Astrocyte (in vitro differentiated cells and primary cell): ENCODE data around the gene PARPBP. TPM values are rescaled to one million over a fixed set of nuclear protein-coding genes. Genes with fewer than 3 reads are reported as not detected.

Experiments
- DNase-seq: peaks from one replicate; pipeline ENCODE4 v3.0.0-alpha.2; 2010; ENCODE audit warnings: low read depth
- FAIRE-seq: peaks from 2 replicates; lab custom pipeline; 2011; peaks lifted over from hg19 to GRCh38; lab: Jason Lieb, UNC
- H2AFZ ChIP-seq: 2 replicates; pipeline ENCODE4 v1.6.0; 2012; ENCODE audit warnings: low read depth, low read length, inconsistent platforms
- H3K27ac ChIP-seq: 2 replicates; pipeline ENCODE4 v1.5.1; 2011; ENCODE audit warnings: low read depth, low read length, inconsistent platforms
- H3K27me3 ChIP-seq: 2 replicates; pipeline ENCODE4 v1.6.0; 2011; ENCODE audit warnings: low read length, inconsistent platforms; ENCODE audit not compliant: insufficient read depth
- H3K36me3 ChIP-seq: 2 replicates; pipeline ENCODE4 v1.5.1; 2011; ENCODE audit warnings: low read length, inconsistent platforms; ENCODE audit not compliant: insufficient read depth
- H3K4me1 ChIP-seq: 2 replicates; pipeline ENCODE4 v1.5.1; 2011; ENCODE audit warnings: low read length, inconsistent platforms; ENCODE audit not compliant: insufficient read depth
- H3K4me2 ChIP-seq: 2 replicates; pipeline ENCODE4 v1.6.0; 2012; ENCODE audit warnings: low read length, inconsistent platforms
- H3K4me3 ChIP-seq: 2 replicates; pipeline ENCODE4 v1.5.1; 2011; ENCODE audit warnings: low read depth, mild to moderate bottlenecking, low read length, inconsistent platforms; ENCODE audit not compliant: insufficient read depth
- H3K79me2 ChIP-seq: 2 replicates; pipeline ENCODE4 v1.6.0; 2012; ENCODE audit warnings: mild to moderate bottlenecking, low read length, inconsistent platforms; ENCODE audit not compliant: insufficient read depth
- H3K9ac ChIP-seq: 2 replicates; pipeline ENCODE4 v1.6.0; 2012; ENCODE audit warnings: mild to moderate bottlenecking, low read length, inconsistent platforms
- H3K9me3 ChIP-seq: 2 replicates; pipeline ENCODE4 v1.5.1; 2012; ENCODE audit warnings: low read depth, mild to moderate bottlenecking, low read length, inconsistent platforms; ENCODE audit not compliant: insufficient read depth
- H4K20me1 ChIP-seq: 2 replicates; pipeline ENCODE4 v1.6.0; 2012; ENCODE audit warnings: low read length, inconsistent platforms; ENCODE audit not compliant: insufficient read depth
- H3K27ac Mint-ChIP-seq: one replicate; pipeline ENCODE4 v1.8.0; 2021; ENCODE audit warnings: mild to moderate bottlenecking, mixed read lengths; ENCODE audit not compliant: unreplicated experiment
- H3K27me3 Mint-ChIP-seq: one replicate; pipeline ENCODE4 v1.8.0; 2021; ENCODE audit warnings: low read depth, mixed read lengths; ENCODE audit not compliant: unreplicated experiment
- H3K36me3 Mint-ChIP-seq: one replicate; pipeline ENCODE4 v1.8.0; 2021; ENCODE audit warnings: low read depth, mixed read lengths; ENCODE audit not compliant: unreplicated experiment
- H3K4me1 Mint-ChIP-seq: one replicate; pipeline ENCODE4 v1.8.0; 2021; ENCODE audit warnings: low read depth, mixed read lengths; ENCODE audit not compliant: unreplicated experiment
- H3K4me3 Mint-ChIP-seq: one replicate; pipeline ENCODE4 v1.8.0; 2021; ENCODE audit warnings: mild to moderate bottlenecking, moderate library complexity, mixed read lengths; ENCODE audit not compliant: unreplicated experiment
- H3K9me3 Mint-ChIP-seq: one replicate; pipeline ENCODE4 v1.8.0; 2021; ENCODE audit warnings: mild to moderate bottlenecking, mixed read lengths; ENCODE audit not compliant: unreplicated experiment
- EZH2 ChIP-seq: IDR thresholded peaks from 2 replicates; pipeline ENCODE4 v1.6.1; 2012; ENCODE audit warnings: mild to moderate bottlenecking, low read length, inconsistent platforms; ENCODE audit not compliant: insufficient read depth
- total RNA-seq: library from RNA; stranded (reverse); gene quantifications from 2 replicates; pipeline ENCODE4 v1.2.1, GENCODE V29; 2021
- TF ChIP-seq, protein P1 (sequence below): IDR thresholded peaks from 2 replicates; pipeline ENCODE4 v1.5.1; 2011; ENCODE audit warnings: low read depth, mild to moderate bottlenecking, inconsistent platforms, low read length, moderate library complexity; ENCODE audit not compliant: insufficient read depth

The PARPBP gene
- total RNA-seq, 1 donor from 2014 or later = 5.8 TPM

- H3K9ac ChIP-seq = no peak overlapping the region
- no peak overlapping the region for H2AFZ ChIP-seq
- H3K27ac Mint-ChIP-seq = no peak overlapping the region
- H3K4me1 Mint-ChIP-seq = peaks cover 4% of the 10 kb centered on the region
- no peak overlapping the region for H3K4me3 ChIP-seq
- H3K36me3 ChIP-seq = no peaks in the 10 kb centered on the region
- no peaks in the 10 kb centered on the region for H4K20me1 ChIP-seq
- H3K27ac ChIP-seq = no peak overlapping the region
- H3K9me3 ChIP-seq = no peaks in the 10 kb centered on the region
- DNase-seq = no peak
- no peak overlapping the region for H3K4me3 Mint-ChIP-seq
- FAIRE-seq = no peak
- no peak for TF ChIP-seq EZH2
- TF ChIP-seq, protein P1, sequence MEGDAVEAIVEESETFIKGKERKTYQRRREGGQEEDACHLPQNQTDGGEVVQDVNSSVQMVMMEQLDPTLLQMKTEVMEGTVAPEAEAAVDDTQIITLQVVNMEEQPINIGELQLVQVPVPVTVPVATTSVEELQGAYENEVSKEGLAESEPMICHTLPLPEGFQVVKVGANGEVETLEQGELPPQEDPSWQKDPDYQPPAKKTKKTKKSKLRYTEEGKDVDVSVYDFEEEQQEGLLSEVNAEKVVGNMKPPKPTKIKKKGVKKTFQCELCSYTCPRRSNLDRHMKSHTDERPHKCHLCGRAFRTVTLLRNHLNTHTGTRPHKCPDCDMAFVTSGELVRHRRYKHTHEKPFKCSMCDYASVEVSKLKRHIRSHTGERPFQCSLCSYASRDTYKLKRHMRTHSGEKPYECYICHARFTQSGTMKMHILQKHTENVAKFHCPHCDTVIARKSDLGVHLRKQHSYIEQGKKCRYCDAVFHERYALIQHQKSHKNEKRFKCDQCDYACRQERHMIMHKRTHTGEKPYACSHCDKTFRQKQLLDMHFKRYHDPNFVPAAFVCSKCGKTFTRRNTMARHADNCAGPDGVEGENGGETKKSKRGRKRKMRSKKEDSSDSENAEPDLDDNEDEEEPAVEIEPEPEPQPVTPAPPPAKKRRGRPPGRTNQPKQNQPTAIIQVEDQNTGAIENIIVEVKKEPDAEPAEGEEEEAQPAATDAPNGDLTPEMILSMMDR = no peak
- H3K9me3 Mint-ChIP-seq = no peaks in the 10 kb centered on the region
- no peaks in the 10 kb centered on the region for H3K4me1 ChIP-seq
- H3K4me2 ChIP-seq = no peak overlapping the region
- H3K36me3 Mint-ChIP-seq = no peaks in the 10 kb centered on the region
- no peaks in the 10 kb centered on the region for H3K27me3 Mint-ChIP-seq
- H3K27me3 ChIP-seq = no peaks in the 10 kb centered on the region
- no peaks in the 10 kb centered on the region for H3K79me2 ChIP-seq
These were observed 43.4 kb downstream of the PARPBP start for GRCh38 chr12:102163383-102163782.

DNA sequence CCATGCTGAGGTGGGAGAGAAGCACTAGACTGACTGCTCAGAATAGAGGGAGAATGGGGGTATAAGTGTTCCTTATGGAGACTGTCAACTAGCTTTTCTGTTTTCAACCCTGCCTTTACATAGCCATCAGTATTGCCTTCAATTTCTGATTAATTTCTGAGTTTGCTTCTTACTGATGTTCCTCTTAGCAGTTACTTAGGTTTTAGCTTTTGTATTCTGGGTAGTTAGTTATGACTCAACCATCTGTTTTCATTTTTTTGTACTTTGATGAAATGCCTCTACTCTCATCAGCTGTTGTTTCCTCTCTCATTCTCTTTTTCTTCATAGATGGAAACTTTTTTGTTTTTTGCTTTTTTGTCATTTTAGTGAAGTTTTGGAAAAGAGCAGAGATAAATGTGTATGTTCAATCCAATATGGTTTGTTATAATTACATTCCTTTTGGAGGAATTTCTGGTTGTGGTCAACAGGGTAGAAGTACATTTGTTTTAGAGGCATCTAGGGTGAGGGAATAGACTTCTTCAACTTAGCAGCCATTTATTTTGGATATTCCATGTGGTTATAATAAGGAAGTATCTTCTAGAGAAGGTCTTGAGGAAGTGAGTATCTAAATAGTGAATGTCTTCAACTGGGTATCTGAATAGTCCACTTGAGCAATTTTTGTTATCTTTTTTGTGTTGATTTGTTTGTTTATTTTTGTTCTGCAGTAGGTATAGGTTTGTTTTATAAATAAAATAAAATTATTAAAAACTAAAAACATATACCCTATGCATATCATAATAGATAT, 48.0 kb downstream of the PARPBP start:
- no peaks in the 10 kb centered on the region for H4K20me1 ChIP-seq
- FAIRE-seq (no peak), DNase-seq (no peak)

More for the DNA sequence above, 48.0 kb downstream of the PARPBP start:
- no peak overlapping the region for H3K4me2 ChIP-seq
- Mint-ChIP-seq H3K27ac (no peak overlapping the region), H3K4me3 (no peak overlapping the region), H3K36me3 (no peaks in the 10 kb centered on the region), H3K4me1 (peaks cover 11% of the 10 kb centered on the region), H3K9me3 (no peaks in the 10 kb centered on the region), H3K27me3 (no peaks in the 10 kb centered on the region)
- H2AFZ ChIP-seq = no peak overlapping the region
- no peak for TF ChIP-seq EZH2
- TF ChIP-seq, protein P1 = no peak
- no peak overlapping the region for H3K4me3 ChIP-seq
- H3K4me1 ChIP-seq = no peaks in the 10 kb centered on the region
- no peak overlapping the region for H3K27ac ChIP-seq
- H3K36me3 ChIP-seq = no peaks in the 10 kb centered on the region
- no peaks in the 10 kb centered on the region for H3K79me2 ChIP-seq
- H3K9ac ChIP-seq = no peak overlapping the region
- no peaks in the 10 kb centered on the region for H3K9me3 ChIP-seq
- no peaks in the 10 kb centered on the region for H3K27me3 ChIP-seq
